Renal cortex interstitium (tissue), 11 donors: ENCODE data around the gene ASMTL. TPM values are rescaled to one million over a fixed set of nuclear protein-coding genes. Genes with fewer than 3 reads are reported as not detected.
"Not testable (repeated sequence)": the region's sequence is repeated elsewhere in the genome, so short reads cannot be mapped to it uniquely, and the experiment has no call there.

Source experiments
- DNase-seq, 11 donors: peaks; one replicate each; pipeline ENCODE4 v3.0.0-alpha.2; 2013; ENCODE audit warnings: low read depth in 9 of 11, low spot score in 4 of 11; ENCODE audit errors: extremely low read depth in 1 of 11
- polyA plus RNA-seq, 3 donors: library from polyadenylated mRNA; unstranded; fragments of 120-200 nt; gene quantifications; one replicate each; pipeline ENCODE4 v1.2.1, GENCODE V29; 2013; ENCODE audit not compliant: insufficient read length in 3 of 3

The ASMTL gene
- polyA plus RNA-seq, 3 donors: 35.7 to 50.5 (median 37.1) TPM

DNA sequence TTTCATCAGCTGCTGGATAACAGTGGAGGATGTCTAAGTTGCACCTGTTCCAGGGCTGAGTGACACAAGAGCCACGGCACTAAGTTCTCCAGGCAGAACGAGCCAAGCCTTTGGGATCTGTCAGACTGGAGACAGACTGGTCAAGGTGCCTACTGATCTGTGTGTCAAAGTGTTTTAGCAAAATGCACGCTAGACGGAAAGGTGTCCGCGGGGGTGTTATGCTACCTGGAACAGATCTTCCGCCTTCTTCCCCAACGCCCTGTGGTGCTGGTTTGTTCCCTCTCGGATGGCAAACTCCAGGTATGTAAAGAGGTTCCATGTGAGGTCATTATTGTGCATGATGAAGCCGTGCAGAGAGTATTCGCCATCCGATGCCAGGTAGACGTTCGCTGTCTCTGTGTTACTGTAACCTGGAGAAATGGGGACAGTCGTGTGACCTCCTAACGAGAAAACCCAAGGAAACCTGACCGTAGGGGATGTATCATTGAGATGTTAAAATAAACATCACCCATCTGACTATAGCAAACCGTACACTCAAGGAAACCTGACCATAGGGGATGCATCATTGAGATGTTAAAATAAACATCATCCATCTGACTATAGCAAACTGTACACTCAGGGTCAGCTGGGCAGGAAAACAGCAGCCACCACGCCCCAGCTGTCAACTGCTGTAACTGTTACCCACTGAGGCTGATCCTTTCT is 31.1 kb downstream of the ASMTL start:
- no peak for DNase-seq

GRCh38 chrX:1420371-1420770 is 32.3 kb downstream of the ASMTL start:
- no peak for DNase-seq

DNA sequence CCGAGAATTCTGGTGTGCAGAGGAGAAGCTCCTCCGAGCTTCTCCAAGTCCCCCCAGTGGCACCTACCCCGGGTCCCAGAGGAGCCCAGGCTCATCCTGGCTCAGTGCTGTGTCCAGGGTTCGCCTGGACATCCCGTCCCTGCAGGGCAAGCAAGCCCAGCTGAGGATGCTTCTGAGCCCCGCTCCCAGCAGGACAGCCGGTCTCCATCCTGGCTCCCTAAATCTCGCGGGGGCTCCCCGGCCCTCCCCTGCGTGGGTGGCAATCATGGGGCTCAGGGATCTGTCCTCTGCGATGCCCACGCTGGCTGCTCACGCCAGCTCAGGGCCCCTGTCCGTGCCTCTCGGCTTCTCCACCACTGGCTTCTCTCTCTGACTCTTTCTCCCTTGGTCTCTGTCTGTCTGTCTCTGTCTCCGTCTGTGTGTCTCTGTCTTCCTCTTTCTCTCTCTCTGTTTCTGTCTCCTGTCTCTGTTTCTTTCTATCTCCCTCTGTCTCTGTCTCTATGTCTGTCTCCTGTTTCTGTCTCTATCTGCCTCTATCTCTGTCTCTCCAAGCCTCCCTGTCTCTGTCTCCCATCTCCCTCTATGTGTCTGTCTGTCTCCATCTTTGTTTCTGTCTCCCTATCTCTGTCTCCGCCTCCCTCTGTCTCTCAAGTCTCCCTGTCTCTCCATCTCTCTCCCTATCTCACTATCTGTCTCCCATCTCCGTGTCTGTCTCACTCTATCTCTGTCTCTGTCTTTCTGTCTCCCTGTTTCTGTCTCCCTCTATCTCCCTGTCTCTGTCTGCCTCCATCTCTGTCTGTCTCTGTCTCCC is 33.0 kb downstream of the ASMTL start:
- no peak for DNase-seq

DNA sequence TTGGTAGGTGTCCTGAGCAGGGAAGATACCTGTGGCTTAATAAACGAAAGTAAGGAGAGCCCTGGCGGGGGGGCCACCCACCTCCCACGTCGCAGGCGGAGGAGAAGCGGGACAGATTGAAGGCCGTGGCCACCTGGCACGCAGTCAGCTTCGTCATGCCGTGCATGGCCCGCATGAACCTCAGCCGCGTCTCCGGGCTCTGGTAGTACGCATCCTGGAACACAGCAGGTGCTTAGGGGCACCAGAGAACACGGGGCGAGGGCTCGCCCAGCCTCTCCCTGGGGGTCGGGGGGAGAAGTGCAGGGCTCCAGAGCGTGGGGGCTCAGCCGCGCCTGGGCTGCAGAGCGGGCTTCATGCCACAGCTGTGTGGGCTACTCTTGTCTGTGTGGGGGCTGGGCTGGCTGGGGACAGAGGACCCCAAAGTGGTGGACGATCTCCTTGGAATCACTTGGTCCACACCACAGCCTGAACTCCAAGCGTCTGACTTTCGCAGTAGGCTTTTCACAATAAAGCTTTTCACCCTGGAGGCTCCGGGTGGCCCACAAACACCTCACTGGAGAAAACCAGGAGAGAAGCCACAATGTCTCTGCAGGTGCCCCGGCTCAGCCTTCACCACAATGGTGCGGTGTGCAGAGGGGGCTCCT is 33.7 kb downstream of the ASMTL start:
- DNase-seq: no peak

DNA sequence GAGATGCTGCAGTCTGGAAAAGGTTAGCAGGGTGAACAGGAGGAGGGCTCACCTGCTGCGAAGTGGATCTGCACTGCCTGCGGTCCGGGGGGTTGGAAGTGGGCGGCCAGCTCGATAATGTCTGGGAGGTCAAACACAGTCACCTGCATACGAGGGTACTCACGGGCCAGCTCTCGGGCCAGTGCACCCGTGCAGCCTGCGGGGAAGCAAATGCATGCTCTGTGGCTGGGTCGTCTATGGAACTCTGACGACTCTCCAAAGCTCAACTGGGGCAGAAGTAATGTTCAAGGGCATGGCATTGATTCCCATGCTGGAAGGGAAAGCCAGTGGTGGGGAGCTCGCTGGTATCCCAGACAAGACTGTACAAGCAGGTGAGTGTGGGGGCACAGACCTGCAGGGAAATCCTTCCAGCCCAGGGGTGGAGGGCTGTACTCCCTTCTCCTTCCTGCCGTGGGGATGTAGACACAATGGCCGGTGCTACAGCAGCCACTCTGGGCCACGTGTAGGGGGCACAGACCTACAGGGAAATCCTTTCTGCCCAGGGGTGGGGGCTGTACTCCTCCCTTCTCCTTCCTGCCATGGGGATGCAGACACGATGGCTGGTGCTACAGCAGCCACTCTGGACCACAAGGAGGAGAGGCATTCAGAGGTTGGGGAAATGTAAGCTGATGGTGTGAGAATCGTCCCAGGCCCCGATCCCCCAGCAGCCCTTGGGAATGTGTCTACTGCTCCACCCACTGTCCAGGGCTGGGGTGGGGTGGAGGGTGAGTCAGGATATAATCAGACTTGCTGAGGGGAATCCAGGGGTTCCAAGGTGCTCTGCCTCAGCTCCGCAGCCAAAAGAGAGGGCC is 34.6 kb downstream of the ASMTL start:
- DNase-seq: no peak

- no peak for DNase-seq
These were observed 35.5 kb downstream of the ASMTL start for GRCh38 chrX:1416965-1417760.

DNA sequence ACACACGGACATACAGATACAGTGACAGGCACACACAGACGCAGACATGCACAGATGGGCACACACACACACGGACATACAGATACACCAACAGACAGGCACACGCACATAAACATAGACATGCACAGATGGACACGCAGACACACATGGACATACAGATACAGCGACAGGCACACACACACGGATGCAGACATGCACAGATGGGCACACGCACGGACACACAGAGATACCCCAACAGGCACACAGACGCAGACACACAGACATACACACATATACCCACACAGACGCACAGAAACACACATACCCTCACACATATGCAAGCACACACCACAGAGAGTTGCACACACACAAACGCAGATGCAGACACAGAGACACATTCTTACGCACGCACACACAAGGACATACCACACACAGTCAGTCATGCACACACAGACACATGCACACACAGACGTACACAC is 36.4 kb downstream of the ASMTL start:
- no peak for DNase-seq

- no peak for DNase-seq
These were observed 40.1 kb downstream of the ASMTL start for GRCh38 chrX:1412551-1413161.

DNA sequence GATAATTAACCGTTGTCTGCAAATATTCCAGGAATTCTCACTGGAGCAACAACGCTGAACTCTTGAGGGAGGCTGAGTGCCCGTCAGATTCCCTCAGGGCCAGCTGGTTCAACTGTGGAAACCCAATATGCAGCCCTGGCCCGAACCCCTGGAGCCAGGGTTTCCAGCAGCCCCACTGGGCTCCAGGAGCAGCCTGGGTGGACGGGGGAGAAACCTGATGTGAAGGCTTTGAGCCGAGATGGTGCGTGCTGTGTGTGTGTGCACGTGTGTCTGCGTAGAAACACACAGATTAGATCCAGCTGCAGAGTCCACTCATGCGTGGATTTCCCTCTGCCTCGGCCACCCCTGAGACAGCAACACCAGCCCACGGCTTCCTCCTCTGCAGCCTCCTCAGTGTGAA is 41.4 kb downstream of the ASMTL start:
- DNase-seq: peak in 7 of 11 donors; percentile 28 to 52 (median 37)

DNA sequence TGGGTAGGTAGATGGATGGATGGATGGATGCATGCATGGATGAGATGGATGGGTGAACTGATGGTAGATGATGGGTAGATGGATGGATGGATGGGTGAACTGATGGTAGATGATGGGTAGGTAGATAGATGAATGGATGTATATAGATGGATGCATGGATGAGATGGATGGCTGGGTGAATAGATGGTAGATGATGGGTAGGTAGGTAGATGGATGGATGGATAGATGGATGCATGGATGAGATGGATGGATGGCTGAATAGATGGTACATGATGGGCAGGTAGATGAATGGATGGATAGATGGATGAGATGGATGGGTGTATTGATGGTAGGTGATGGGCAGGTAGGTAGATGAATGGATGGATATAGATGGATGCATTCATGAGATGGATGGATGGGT is 45.7 kb downstream of the ASMTL start:
- no peak for DNase-seq

- not testable (repeated sequence) for DNase-seq
These were observed 46.9 kb downstream of the ASMTL start for GRCh38 chrX:1405769-1406168.

- not testable (repeated sequence) for DNase-seq
These were observed 48.8 kb downstream of the ASMTL start for GRCh38 chrX:1403867-1404266.

DNA sequence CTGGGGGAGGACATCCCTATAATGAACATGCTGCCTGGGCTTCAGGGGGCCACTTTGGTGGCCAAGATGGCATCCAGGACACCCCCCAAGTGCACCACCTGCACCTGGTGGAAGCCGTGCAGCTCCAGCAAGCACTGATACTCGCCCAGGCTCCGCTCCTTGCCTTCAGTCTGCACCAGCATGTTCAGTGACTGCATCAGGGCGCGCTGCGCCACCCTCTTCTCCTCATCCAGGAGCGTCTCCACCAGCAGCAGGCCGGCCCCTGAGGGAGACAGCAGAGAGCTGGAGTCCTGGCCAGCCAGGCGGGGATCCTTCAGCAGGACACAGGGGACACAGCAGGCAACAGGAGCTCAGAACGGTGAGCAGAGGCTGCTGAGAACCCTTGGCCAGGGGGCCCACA is 49.5 kb downstream of the ASMTL start:
- DNase-seq: no peak

DNA sequence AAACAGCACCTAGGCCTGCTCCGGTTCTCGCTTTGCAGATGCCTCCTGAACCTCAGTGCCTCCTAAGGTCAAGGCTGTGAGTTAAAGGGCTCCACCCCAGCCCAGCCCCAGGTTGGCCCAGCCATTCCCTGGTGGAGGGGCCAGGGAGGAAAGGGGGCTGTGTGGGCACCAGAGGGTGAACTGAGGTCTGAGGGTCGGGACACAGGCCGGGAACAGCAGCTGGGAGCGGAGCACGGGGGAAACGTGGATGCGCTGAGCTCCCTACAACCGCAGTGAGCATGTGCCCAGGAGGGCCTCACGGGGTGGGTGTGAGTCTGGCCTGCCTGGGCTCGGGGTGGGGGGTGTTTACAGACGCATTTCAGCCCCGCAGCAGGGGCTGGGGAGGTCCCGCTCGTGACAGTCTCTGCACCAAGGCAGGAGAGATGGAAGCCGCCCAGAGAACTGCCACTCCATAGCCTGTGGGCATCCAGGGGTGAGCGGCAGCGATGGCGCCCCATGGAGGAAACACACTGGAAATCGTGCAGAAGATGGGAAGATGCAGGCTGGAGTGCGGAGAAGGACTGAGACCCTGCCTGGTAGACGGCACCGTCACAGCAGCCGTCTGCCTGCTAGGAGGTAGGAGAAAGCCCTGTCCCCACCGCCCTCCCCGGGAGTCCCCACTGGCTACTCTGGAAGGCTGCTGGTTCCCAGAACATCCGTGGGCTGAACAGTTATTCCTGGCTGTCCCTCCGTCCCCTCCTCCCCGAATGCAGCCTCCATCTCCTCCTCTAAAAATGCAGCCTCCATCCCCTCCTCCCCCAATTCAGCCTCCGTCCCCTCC is 50.9 kb downstream of the ASMTL start:
- no peak for DNase-seq

- no peak for DNase-seq
These were observed 51.8 kb downstream of the ASMTL start for GRCh38 chrX:1400742-1401471.

DNA sequence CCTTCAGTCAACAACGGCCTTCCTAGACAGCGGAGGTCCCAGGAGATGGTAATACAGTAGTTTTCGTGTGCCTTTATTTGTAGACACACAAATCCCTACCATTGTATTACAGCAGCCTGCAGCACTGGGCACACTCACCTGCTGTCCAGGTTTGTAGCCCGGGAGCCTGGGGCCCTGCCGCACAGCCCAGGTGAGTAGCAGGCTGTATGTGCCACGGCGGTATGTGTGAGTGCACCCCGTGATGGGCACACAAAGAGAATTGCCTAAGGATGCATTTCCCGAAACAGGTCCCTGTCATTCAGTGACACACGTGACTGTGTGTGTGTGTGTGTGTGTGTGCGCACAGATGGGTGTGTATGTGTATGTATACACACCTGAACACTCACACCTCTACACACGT is 52.7 kb downstream of the ASMTL start:
- no peak for DNase-seq
